Mesenteric fat pad (tissue), 1 donor: ENCODE results near the gene DENND11. TPM values are rescaled to one million over a fixed set of nuclear protein-coding genes. Genes with fewer than 3 reads are reported as not detected.
"Not testable (repeated sequence)": the region's sequence is repeated elsewhere in the genome, so short reads cannot be mapped to it uniquely, and the experiment has no call there.

Experiments
- DNase-seq: peaks from one replicate; pipeline ENCODE4 v3.0.0-alpha.2; 2020; ENCODE audit warnings: low spot score
- total RNA-seq: library from RNA; stranded (reverse); fragmentation: NEBNext Ultra II Directional; extraction: Animal tissue kit (Norgen Biotek cat#: 25700); gene quantifications from one replicate; pipeline ENCODE4 v1.2.1, GENCODE V29; 2021
- donor health status: DM: yes; HTN: yes; CAD: no.

DENND11 gene
- total RNA-seq, 1 donor from 2014 or later, result 18.2 TPM

- DNase-seq, result no peak
Measured at GRCh38 chr7:141709318-141709717, 7.4 kb upstream of the DENND11 start.

DNA sequence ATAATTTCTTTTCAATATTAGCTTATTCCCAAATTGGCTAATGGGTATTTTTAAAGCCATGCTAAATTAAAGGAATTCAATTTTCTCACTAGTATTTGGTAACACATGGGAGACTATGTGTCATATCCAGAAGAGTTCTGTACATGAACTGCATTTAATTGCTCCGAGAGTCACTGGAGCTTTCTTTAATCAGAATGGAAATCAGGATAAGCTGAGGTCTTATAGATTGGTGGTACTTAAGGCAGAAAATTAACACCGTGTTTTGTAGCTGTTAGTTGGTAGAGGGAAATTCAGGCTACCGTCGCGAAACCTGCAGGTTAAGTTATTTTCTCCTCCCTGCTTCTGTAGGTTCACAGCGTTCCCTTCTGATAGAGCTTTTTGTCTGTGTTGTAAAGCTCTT, 6.4 kb upstream of the DENND11 start, which contains the start of gene WEE2:
Gene WEE2 (plus strand): TSS at position 3 of the 400 bp plus-strand sequence. CDS start 406 bp downstream, outside the sequence.
- no peak for DNase-seq

- DNase-seq, result no peak
Measured at GRCh38 chr7:141706239-141707064, 4.5 kb upstream of the DENND11 start.

DNA sequence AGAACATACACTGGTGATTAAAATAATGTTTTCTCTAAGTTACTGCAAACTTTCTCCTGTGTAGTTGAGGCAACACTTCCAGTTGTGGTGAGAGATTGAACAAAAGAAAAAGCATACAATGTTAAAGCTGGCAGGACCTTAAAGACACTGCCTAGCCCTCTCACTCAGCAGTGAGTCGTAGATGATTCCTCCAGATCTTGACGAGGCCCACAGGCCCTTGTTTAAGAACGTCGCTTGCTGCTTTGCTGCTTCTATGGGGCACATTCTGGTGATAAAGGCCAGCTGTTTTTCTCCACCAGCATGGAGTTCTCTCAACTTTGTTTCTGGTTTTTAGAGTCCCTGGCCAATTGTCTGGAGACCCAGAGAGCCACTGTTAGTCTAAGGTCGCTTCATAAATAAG, 2.8 kb upstream of the DENND11 start:
- DNase-seq, result no peak

DNA sequence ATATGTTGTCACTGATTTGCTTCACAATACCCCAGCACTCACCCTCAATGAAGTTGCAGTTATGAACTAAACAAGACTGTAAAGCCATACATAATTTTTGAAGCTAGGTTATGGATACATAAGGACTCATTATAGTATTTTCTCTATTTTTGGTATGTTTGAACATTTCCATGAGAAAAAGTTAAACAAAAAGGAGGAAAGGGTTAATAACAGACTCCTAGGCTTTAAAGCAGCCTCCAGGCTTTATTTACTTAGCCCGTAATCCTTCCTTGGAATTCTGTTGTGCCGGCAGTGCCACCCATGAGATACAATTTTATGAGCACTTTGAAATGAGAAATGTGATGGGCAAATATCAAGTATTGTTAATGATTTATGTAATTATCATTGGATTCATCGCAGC, 2.1 kb upstream of the DENND11 start:
- DNase-seq, result no peak

DNA sequence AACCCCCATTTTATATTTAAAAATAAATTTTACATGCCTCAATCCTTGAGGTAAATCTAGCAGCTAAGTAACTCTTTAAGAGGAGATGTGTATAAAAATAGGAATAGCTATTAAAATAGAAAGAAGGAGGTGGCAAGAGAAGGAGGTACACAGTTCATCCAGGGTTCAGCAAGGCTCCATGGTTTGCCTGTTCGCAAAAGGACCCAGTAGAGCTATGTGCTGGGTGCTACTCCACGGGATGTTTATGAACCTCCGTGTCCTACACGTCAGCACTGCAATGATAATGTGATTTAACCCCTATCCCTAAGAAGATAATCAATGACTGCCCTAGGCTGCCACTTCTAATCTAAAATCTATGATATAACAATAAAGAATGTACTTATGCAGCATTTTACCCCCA, 926 bp upstream of the DENND11 start:
- DNase-seq, result no peak

DNA sequence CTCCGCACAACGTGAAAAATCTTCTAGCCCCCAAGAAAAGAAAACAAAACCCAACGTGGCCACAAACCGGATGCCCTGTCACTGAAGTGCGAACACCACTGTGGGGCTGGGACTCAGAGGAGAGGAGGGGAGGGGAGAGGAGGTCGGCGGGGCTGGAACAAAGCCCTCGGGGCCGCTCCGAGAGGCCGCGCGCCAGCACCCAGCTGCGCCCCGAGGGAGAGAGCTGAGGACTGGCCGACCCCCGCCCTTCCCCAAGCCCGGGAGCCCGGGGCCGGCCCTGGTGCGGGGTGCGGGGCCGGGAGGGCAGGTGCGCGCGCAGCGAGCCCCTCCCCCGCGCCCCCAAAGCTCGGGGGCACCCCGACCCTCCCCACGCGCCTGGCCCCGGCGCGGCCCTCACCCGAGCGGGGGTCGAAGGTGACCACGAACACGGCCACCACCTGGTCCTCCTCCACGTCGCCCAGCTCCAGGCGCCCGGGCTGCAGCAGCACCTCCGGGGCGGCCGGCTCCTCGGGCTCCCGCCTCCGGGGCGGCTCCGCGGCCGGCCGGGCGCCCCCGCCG, 398 bp downstream of the DENND11 start:
- DNase-seq, result no peak

- no peak for DNase-seq
Measured at GRCh38 chr7:141700848-141701371, 1.1 kb downstream of the DENND11 start.

DNA sequence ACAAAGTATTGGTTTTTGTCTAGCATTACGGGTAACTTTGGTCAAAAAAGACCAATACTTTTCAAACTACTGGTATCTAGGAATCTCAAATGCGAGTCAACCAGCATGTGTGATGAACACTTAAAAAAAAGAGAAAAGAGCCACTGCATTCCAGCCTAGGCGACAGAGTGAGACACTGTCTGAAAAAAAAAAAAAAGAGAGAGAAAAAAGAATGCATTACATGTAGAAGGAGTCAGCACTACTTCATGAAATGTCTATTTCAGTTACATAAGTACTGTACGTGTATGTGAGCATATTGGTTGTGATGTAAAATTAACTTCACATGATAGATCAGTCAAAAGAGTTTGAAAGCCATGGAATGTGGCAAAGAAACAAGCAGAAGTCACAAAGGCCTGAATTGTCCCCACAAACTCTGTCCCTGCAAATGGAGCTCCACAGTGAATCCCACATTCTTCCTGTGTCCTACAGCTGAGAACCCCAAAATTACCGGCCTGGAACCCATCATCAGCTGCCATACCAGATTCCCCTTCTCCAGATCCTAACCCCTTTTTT, 1.6 kb downstream of the DENND11 start:
- no peak for DNase-seq

DNA sequence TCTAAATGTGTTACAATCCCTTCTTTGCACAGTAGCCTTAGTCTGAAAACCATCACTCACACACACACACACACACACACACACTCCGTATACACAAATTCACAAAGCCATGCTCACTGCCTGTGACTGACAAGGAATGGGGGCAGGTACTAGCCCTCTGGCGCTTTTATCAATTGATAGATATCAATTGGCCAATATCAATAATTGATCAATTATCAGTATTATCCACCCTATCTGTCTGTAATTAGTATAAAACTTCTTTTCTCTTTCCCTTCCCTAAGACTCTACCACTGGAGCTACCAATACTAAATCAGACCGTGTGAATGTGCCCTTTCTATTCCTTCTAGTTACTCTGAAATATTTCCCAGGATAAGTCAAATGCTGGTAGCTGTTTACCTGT, 2.1 kb downstream of the DENND11 start:
- DNase-seq, result no peak

- DNase-seq, result no peak
Measured at GRCh38 chr7:141698247-141699015, 3.5 kb downstream of the DENND11 start.

- no peak for DNase-seq
Measured at GRCh38 chr7:141697211-141697871, 4.6 kb downstream of the DENND11 start.

DNA sequence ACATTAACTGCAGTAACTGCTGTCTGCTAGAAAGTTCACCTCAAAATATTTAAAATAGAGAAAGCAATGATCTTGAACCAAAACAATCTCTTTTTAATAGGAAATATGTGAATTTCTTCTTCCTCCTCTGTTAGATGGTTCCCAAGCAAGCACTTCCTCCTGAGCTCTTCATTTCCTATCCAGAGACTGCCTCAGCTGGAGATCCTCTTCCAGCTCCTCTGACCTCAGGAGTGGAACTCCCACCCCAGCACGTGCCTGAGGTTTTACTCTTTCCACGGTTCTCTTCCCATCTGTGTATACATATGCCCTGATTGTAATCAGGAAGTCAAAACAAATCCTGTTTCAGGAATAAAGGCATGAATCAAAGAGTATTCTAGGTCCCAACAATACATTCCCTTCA, 5.6 kb downstream of the DENND11 start:
- DNase-seq, result no peak

DNA sequence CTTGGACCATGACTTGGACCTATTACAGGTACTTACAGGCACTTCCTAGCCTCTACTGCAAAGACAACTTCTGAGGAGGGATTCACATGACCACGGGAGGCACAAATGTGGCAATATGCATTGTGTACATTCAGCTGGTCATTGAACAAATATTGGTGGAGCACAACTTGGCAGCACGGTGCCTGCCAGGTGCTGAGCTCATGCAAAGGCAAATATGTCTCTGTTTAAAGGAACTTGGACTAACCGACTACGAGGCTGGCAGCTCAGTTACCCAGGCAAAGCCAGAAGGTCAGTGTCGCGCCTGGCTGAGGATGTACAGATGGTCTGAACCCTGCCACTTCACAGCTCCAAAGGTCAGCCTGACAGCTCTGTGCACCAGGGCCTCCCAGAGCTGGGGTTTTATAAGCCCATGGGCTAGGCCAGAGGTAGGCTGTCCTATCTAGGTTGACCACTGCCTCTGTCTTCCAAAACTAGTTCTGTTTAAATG, 6.1 kb downstream of the DENND11 start:
- no peak for DNase-seq

DNA sequence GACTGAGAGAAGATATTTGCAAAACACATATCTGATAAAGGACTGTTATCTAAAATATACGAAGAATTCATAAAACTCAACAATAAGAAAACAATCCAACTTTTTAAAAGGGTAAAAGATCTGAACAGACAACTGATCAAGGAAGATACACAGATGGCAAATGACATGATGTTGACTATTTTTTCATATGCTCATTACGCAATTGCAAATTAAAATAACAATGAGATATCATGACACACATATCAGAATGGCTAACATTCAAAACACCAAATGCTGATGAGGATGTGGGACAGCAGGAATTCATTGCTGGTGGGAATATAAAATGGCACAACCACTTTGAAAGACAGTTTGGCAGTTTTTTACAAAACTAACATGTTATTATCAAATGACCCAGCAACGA, 8.9 kb downstream of the DENND11 start:
- no peak for DNase-seq

GRCh38 chr7:141691961-141692360, 10.0 kb downstream of the DENND11 start:
- no peak for DNase-seq

GRCh38 chr7:141691540-141691939, 10.4 kb downstream of the DENND11 start:
- DNase-seq, result no peak

DNA sequence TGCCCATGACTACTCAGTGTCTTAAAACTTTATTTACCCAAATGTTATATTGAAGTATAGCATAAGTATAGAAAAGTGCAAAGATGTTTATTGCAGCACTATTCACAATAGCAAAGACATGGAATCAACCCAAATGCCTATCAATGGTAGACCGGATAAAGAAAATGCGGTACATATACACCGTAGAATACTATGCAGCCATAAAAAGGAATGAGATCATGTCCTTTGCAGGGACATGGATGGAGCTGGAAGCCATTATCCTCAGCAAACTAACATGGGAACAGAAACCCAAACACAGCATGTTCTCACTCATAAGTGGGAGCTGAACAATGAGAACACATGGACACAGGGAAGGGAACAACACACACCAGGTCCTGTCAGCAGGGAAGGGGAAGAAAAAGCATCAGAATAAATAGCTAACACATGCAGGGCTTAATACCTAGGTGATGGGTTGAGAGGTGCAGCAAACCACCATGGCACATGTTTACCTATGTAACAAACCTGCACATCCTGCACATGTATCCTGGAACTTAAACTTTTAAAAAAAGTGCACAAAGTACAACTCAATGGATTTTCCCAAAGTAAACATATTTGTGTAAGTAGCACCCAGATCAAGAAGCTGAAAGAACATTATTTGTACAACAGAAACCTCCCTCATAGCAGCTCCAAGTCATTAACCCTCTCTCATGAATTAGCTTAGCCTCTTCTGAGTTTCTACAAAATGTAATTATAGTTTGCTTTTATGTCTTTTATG, 12.7 kb downstream of the DENND11 start:
- not testable (repeated sequence) for DNase-seq

- no peak for DNase-seq
Measured at GRCh38 chr7:141688043-141688442, 13.9 kb downstream of the DENND11 start.

DNA sequence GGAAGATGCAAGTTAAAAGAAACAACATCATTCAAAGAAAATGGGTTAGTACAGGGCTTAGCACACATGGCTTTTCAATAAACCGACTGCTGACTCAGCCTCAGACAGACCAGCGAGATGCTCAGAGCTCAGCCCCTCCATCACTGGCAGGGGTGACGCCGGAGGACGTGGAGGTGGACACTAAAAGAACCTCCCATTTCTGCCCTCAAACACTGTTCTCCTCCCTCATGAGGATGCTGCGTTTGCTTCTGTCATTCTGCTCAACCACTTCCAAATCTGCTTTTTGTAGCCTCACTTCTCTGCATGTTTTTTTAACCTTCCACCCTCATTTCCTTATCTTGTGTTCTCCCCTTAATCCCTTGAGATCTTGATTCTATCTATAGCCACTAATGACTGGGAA, 15.3 kb downstream of the DENND11 start:
- DNase-seq, result no peak
